ENCODE results near the gene CCDC85C. TPM values are rescaled to one million over a fixed set of nuclear protein-coding genes. Genes with fewer than 3 reads are reported as not detected.

Gene CCDC85C
- total and polyA plus RNA-seq, 2 of the 8 experiments (the other 6 are each of a cell fraction or from before 2014, with no cell fraction given), result 16.8 to 35.8 TPM

DNA sequence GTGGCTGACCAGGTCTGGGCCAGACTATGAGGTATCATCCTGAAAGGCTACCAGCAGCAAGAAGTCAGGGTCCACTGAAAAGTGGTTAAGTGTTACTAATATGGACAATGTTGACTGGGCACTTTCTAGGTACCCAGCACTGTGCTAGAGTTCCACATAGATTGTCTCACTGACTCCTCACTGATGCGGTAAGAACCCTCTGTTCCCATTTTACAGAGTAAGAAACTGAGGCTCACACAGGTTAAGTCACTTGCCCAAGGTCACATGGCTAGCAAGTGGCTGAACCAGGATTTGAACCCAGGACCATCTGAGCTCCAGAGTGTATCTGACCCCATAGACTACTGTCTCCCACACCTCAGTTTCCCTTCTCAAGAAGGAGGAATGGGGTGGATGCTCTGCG, 4.6 kb upstream of the CCDC85C start (continued):
- TF ChIP-seq EP300 (IDR thresholded peaks at IDR 0.05; ENCODE audit: borderline replicate concordance in 1 of 2, low read depth in 2 of 2, low read length in 2 of 2) (no peak), POU5F1 (IDR thresholded peaks at IDR 0.05; ENCODE audit: low read depth, low read length) (no peak), CHD2 (IDR thresholded peaks at IDR 0.05; ENCODE audit: low read length) (no peak), TBP (IDR thresholded peaks at IDR 0.05; ENCODE audit: low read depth, low read length) (no peak), GTF2F1 (IDR thresholded peaks at IDR 0.05; ENCODE audit: borderline replicate concordance, low read depth, low read length) (no peak)
- TF ChIP-seq, protein P1, sequence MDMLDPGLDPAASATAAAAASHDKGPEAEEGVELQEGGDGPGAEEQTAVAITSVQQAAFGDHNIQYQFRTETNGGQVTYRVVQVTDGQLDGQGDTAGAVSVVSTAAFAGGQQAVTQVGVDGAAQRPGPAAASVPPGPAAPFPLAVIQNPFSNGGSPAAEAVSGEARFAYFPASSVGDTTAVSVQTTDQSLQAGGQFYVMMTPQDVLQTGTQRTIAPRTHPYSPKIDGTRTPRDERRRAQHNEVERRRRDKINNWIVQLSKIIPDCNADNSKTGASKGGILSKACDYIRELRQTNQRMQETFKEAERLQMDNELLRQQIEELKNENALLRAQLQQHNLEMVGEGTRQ (IDR thresholded peaks at IDR 0.05; ENCODE audit: low read length), result no peak

All from H1 (cell line).